ENCODE results near the gene PSME3IP1.

The PSME3IP1 gene

DNA sequence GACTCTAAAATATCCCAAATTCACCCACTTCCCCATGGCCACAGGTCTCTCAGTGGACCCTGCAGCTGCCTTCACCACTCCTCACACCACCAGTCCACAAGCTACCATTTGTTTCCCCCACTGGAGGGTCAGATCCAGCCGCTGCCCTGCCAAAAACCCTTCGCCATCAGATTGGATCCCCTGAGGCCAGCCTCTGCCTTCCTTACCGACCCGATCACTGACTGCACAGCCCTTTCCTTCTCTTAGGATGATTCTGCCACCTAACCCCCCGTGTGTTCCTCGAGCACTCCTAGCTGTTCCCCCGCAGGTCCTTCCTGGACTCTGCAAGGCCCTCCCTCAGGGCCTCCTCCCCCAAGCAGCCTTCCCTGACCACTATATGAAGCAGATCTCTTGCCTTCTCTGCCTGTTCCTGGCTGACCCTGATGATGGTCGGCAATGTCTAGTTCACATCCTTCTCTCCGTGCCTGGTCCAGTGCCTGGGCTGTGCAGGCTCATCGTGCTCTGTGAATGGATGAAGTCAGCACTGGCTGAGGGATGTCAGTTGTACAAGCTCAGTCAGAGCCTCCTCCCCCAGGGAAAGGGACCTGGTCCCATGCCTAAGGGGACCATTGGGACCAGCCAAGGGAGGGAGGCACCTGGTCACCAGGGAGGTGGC is 47.4 kb downstream of the PSME3IP1 start:
- Histone ChIP-seq H3K4me3 (ENCODE audit: low read depth in 1 of 2, low read length in 2 of 2) (no peak overlapping the region), H3K9ac (ENCODE audit: low read depth in 1 of 2, low read length in 2 of 2) (no peak overlapping the region), H3K9me3 (ENCODE audit: control insufficient read depth in 1 of 2, low read length in 2 of 2) (no peaks in the 10 kb centered on the region), H3K27me3 (ENCODE audit: control insufficient read depth in 1 of 2, insufficient read depth in 2 of 2, low read length in 2 of 2) (no peaks in the 10 kb centered on the region), H3K4me1 (ENCODE audit: control insufficient read depth in 1 of 2, insufficient read depth in 2 of 2, low read length in 2 of 2) (peaks cover 31 to 32% of the 10 kb centered on the region in 2 donors), H3K36me3 (ENCODE audit: control insufficient read depth in 1 of 2, insufficient read depth in 2 of 2, low read length in 2 of 2) (no peaks in the 10 kb centered on the region), H3K27ac (ENCODE audit: low read depth, low read length) (no peak overlapping the region)

DNA sequence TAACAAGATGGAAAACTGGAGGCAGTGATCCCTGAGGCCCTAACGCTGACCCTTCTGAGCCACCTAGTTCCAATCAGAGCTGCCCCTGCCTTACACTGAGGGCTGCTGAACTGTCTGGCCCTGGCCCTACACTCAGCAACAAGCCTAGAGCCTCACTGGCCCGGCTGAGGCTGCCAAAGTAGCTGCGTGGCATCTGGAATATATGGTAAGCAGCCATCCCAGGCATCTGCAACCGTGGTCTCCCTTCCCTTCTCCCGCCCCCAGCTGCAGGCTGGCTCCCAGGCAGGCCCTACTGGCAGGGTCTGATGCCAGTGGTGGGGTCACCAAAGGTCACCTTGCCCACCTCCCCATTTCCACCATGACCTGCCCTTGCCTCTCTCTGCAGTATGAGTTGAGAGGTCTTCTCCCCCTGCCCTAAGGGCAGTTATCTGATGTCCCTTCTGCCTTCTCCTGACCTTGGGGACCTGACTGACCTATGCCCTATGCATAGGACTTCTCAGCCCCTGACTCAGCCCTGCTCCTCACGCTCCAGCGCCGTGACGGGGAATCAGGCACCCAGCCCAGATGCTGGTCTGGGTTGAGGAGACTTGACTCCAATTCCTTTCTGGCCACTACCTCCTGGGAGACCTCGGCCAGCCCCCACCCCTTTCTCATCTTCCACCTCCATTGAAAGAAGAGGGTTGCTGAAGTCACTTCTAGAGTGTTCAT is 48.1 kb downstream of the PSME3IP1 start:
- H3K4me1 ChIP-seq (ENCODE audit: control insufficient read depth in 1 of 2, insufficient read depth in 2 of 2, low read length in 2 of 2): peaks cover 25 to 27% of the 10 kb centered on the region in 2 donors
- H3K9ac ChIP-seq (ENCODE audit: low read depth in 1 of 2, low read length in 2 of 2): no peak overlapping the region
- no peaks in the 10 kb centered on the region for H3K27me3 ChIP-seq (ENCODE audit: control insufficient read depth in 1 of 2, insufficient read depth in 2 of 2, low read length in 2 of 2)
- H3K27ac ChIP-seq (ENCODE audit: low read depth, low read length): no peak overlapping the region
- H3K9me3 ChIP-seq (ENCODE audit: control insufficient read depth in 1 of 2, low read length in 2 of 2): no peaks in the 10 kb centered on the region
- H3K4me3 ChIP-seq (ENCODE audit: low read depth in 1 of 2, low read length in 2 of 2): no peak overlapping the region
- no peaks in the 10 kb centered on the region for H3K36me3 ChIP-seq (ENCODE audit: control insufficient read depth in 1 of 2, insufficient read depth in 2 of 2, low read length in 2 of 2)

DNA sequence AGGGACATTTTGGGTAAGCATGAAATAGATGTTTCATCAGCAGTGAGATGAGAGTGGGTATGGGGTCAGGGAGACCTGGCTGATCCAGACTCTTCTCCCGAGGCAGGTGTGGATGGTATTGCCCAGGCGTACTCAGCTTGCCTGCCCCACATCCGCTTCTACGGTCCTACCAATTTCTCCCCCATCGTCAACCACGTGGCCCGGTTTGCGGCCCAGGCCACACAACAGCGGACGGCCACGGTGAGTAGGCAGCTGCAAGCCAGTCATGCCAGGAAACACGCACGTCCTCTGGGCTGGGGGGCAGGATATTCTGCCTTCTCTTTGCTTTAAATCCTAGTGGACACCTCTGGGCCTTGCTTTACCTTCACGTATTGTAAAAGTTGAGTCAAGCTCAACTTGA is 48.8 kb downstream of the PSME3IP1 start:
- Histone ChIP-seq H3K9ac (ENCODE audit: low read depth in 1 of 2, low read length in 2 of 2) (no peak overlapping the region), H3K27ac (ENCODE audit: low read depth, low read length) (no peak overlapping the region), H3K27me3 (ENCODE audit: control insufficient read depth in 1 of 2, insufficient read depth in 2 of 2, low read length in 2 of 2) (no peaks in the 10 kb centered on the region), H3K4me1 (ENCODE audit: control insufficient read depth in 1 of 2, insufficient read depth in 2 of 2, low read length in 2 of 2) (peaks cover 27 to 29% of the 10 kb centered on the region in 2 donors), H3K4me3 (ENCODE audit: low read depth in 1 of 2, low read length in 2 of 2) (no peak overlapping the region), H3K9me3 (ENCODE audit: control insufficient read depth in 1 of 2, low read length in 2 of 2) (no peaks in the 10 kb centered on the region), H3K36me3 (ENCODE audit: control insufficient read depth in 1 of 2, insufficient read depth in 2 of 2, low read length in 2 of 2) (no peaks in the 10 kb centered on the region)

DNA sequence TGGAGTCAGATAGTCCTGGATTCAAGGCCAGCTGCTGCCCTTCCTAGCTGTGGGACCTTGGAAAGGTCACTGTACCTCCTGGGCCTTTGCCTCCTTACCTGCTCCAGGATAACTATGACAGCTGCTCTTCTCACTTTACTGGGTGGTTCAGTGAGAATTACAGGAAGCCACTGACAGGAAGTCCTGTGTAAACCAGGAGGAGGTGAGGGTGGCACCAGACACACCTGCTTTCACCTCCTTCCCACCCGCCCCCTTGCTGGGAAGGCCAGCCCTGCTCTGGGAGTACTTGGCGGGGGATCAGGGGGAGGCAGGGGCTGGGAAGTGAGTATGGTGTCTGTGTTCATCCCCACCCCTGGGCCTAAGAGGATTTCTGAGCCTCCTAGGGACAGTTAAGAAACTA is 50.9 kb downstream of the PSME3IP1 start:
- peaks cover 28 to 29% of the 10 kb centered on the region in 2 donors for H3K4me1 ChIP-seq (ENCODE audit: control insufficient read depth in 1 of 2, insufficient read depth in 2 of 2, low read length in 2 of 2)
- no peaks in the 10 kb centered on the region for H3K36me3 ChIP-seq (ENCODE audit: control insufficient read depth in 1 of 2, insufficient read depth in 2 of 2, low read length in 2 of 2)
- peak overlapping the region; percentile 32 to 40 for H3K4me3 ChIP-seq (ENCODE audit: low read depth in 1 of 2, low read length in 2 of 2)
- H3K9me3 ChIP-seq (ENCODE audit: control insufficient read depth in 1 of 2, low read length in 2 of 2): no peaks in the 10 kb centered on the region
- peak overlapping the region; percentile 14 to 20 for H3K9ac ChIP-seq (ENCODE audit: low read depth in 1 of 2, low read length in 2 of 2)
- no peak overlapping the region for H3K27ac ChIP-seq (ENCODE audit: low read depth, low read length)
- H3K27me3 ChIP-seq (ENCODE audit: control insufficient read depth in 1 of 2, insufficient read depth in 2 of 2, low read length in 2 of 2): no peaks in the 10 kb centered on the region

- H3K4me1 ChIP-seq (ENCODE audit: control insufficient read depth in 1 of 2, insufficient read depth in 2 of 2, low read length in 2 of 2): peaks cover 26 to 28% of the 10 kb centered on the region in 2 donors
- H3K9me3 ChIP-seq (ENCODE audit: control insufficient read depth in 1 of 2, low read length in 2 of 2): no peaks in the 10 kb centered on the region
- no peaks in the 10 kb centered on the region for H3K36me3 ChIP-seq (ENCODE audit: control insufficient read depth in 1 of 2, insufficient read depth in 2 of 2, low read length in 2 of 2)
- H3K27me3 ChIP-seq (ENCODE audit: control insufficient read depth in 1 of 2, insufficient read depth in 2 of 2, low read length in 2 of 2): no peaks in the 10 kb centered on the region
- no peak overlapping the region for H3K27ac ChIP-seq (ENCODE audit: low read depth, low read length)
- H3K4me3 ChIP-seq (ENCODE audit: low read depth in 1 of 2, low read length in 2 of 2): no peak overlapping the region
- no peak overlapping the region for H3K9ac ChIP-seq (ENCODE audit: low read depth in 1 of 2, low read length in 2 of 2)
Observed at GRCh38 chr16:57133886-57134285, 52.0 kb downstream of the PSME3IP1 start.

DNA sequence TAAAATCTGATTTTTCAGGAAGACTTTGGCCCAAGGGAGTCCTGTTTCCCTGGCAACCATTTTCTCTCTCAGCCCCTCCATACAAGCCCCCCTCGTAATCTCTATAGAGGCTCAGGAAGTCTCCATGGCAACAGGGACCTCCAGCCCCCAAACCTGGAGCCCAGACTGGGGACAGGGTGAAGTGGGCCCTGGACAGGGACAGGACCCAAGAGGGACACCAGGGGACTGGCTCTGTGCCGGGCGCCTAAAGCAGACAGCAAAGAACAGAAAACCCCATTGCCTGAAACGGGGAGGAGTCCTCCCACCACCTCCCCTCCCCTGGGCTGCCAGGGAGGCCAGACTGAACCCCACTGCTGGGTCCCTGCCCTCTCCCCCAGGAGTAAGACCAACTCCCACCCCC is 52.8 kb downstream of the PSME3IP1 start:
- Histone ChIP-seq H3K4me3 (ENCODE audit: low read depth in 1 of 2, low read length in 2 of 2) (no peak overlapping the region), H3K4me1 (ENCODE audit: control insufficient read depth in 1 of 2, insufficient read depth in 2 of 2, low read length in 2 of 2) (peaks cover 26 to 28% of the 10 kb centered on the region in 2 donors), H3K27me3 (ENCODE audit: control insufficient read depth in 1 of 2, insufficient read depth in 2 of 2, low read length in 2 of 2) (no peaks in the 10 kb centered on the region), H3K36me3 (ENCODE audit: control insufficient read depth in 1 of 2, insufficient read depth in 2 of 2, low read length in 2 of 2) (no peaks in the 10 kb centered on the region), H3K9ac (ENCODE audit: low read depth in 1 of 2, low read length in 2 of 2) (no peak overlapping the region), H3K9me3 (ENCODE audit: control insufficient read depth in 1 of 2, low read length in 2 of 2) (no peaks in the 10 kb centered on the region), H3K27ac (ENCODE audit: low read depth, low read length) (no peak overlapping the region)

- H3K36me3 ChIP-seq (ENCODE audit: control insufficient read depth in 1 of 2, insufficient read depth in 2 of 2, low read length in 2 of 2): no peaks in the 10 kb centered on the region
- H3K9ac ChIP-seq (ENCODE audit: low read depth in 1 of 2, low read length in 2 of 2): no peak overlapping the region
- no peak overlapping the region for H3K27ac ChIP-seq (ENCODE audit: low read depth, low read length)
- no peaks in the 10 kb centered on the region for H3K27me3 ChIP-seq (ENCODE audit: control insufficient read depth in 1 of 2, insufficient read depth in 2 of 2, low read length in 2 of 2)
- H3K4me1 ChIP-seq (ENCODE audit: control insufficient read depth in 1 of 2, insufficient read depth in 2 of 2, low read length in 2 of 2): peaks cover 26 to 28% of the 10 kb centered on the region in 2 donors
- no peaks in the 10 kb centered on the region for H3K9me3 ChIP-seq (ENCODE audit: control insufficient read depth in 1 of 2, low read length in 2 of 2)
- H3K4me3 ChIP-seq (ENCODE audit: low read depth in 1 of 2, low read length in 2 of 2): no peak overlapping the region
Observed at GRCh38 chr16:57132470-57132869, 53.4 kb downstream of the PSME3IP1 start.

GRCh38 chr16:57131351-57131970 is 54.4 kb downstream of the PSME3IP1 start:
- Histone ChIP-seq H3K9me3 (ENCODE audit: control insufficient read depth in 1 of 2, low read length in 2 of 2) (no peaks in the 10 kb centered on the region), H3K27ac (ENCODE audit: low read depth, low read length) (no peak overlapping the region), H3K4me1 (ENCODE audit: control insufficient read depth in 1 of 2, insufficient read depth in 2 of 2, low read length in 2 of 2) (peaks cover 26 to 28% of the 10 kb centered on the region in 2 donors), H3K36me3 (ENCODE audit: control insufficient read depth in 1 of 2, insufficient read depth in 2 of 2, low read length in 2 of 2) (no peaks in the 10 kb centered on the region), H3K4me3 (ENCODE audit: low read depth in 1 of 2, low read length in 2 of 2) (no peak overlapping the region), H3K9ac (ENCODE audit: low read depth in 1 of 2, low read length in 2 of 2) (no peak overlapping the region), H3K27me3 (ENCODE audit: control insufficient read depth in 1 of 2, insufficient read depth in 2 of 2, low read length in 2 of 2) (no peaks in the 10 kb centered on the region)

DNA sequence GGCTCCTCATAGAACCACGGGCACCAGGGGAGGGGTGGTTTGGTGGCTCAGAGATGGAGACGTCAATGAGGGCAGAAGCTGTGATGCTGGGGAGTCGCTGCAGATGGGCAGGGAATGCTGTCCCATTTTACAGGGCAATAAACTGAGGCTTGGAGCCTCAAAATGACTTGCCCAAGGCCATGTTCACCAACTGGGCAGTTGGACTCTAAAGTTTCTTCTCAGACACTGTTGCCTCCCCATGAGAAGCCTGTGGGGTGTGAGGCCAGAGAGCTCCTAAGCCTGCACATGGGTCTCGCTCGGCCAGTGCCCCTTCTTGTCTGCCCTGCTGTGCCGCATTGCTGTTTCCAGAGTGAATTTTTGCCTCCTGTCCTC is 54.9 kb downstream of the PSME3IP1 start:
- Histone ChIP-seq H3K27ac (ENCODE audit: low read depth, low read length) (no peak overlapping the region), H3K4me1 (ENCODE audit: control insufficient read depth in 1 of 2, insufficient read depth in 2 of 2, low read length in 2 of 2) (peaks cover 26 to 28% of the 10 kb centered on the region in 2 donors), H3K4me3 (ENCODE audit: low read depth in 1 of 2, low read length in 2 of 2) (no peak overlapping the region), H3K9me3 (ENCODE audit: control insufficient read depth in 1 of 2, low read length in 2 of 2) (no peaks in the 10 kb centered on the region), H3K36me3 (ENCODE audit: control insufficient read depth in 1 of 2, insufficient read depth in 2 of 2, low read length in 2 of 2) (no peaks in the 10 kb centered on the region), H3K9ac (ENCODE audit: low read depth in 1 of 2, low read length in 2 of 2) (no peak overlapping the region), H3K27me3 (ENCODE audit: control insufficient read depth in 1 of 2, insufficient read depth in 2 of 2, low read length in 2 of 2) (no peaks in the 10 kb centered on the region)

DNA sequence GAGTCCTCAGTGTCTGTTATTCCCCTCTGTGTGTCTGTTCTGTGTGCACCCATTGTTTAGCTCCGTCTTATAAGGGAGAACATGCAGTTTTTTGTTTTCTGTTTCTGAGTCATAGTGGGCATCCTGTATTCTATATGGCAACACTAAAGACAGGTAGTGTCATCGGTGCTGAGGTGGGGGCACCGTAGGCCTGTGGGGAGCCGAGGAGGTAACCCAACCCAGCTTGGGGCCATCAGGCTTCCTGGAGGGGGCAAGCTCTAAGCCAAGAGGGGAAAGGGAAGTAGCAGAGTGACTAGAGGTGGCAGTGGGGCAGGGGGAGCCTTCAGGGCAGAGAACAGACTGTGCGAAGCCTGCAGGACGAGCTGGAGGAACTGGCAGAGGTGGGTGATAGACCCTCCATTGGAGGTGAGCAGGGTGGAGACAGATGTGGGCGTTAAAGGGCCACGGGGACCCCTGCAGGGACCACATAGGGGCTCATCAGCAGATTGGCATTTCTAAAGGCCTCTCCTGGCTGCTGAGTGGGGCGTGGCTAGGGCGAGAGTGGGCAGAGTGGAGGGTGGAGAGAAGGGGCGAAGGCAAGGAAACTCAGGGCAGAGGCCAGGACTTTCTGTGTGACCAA is 57.0 kb downstream of the PSME3IP1 start:
- H3K4me3 ChIP-seq (ENCODE audit: low read depth in 1 of 2, low read length in 2 of 2): no peak overlapping the region
- H3K9me3 ChIP-seq (ENCODE audit: control insufficient read depth in 1 of 2, low read length in 2 of 2): no peaks in the 10 kb centered on the region
- no peak overlapping the region for H3K9ac ChIP-seq (ENCODE audit: low read depth in 1 of 2, low read length in 2 of 2)
- H3K36me3 ChIP-seq (ENCODE audit: control insufficient read depth in 1 of 2, insufficient read depth in 2 of 2, low read length in 2 of 2): no peaks in the 10 kb centered on the region
- H3K4me1 ChIP-seq (ENCODE audit: control insufficient read depth in 1 of 2, insufficient read depth in 2 of 2, low read length in 2 of 2): peaks cover 12 to 16% of the 10 kb centered on the region in 2 donors
- H3K27ac ChIP-seq (ENCODE audit: low read depth, low read length): no peak overlapping the region
- no peaks in the 10 kb centered on the region for H3K27me3 ChIP-seq (ENCODE audit: control insufficient read depth in 1 of 2, insufficient read depth in 2 of 2, low read length in 2 of 2)
